GM19438 (cell line): Measurements from ENCODE around the gene SPART.

Experiments used
- ATAC-seq: cut with Tn5 transposase; IDR thresholded peaks from one replicate; pipeline ENCODE4 v1.9.1; 2021; ENCODE audit warnings: low read depth; ENCODE audit not compliant: unreplicated experiment

SPART gene

GRCh38 chr13:36258831-36259230, 87.4 kb downstream of the SPART start:
- no peak for ATAC-seq
